GM12875 (cell line): ENCODE results near the gene AFM.
"Not testable (repeated sequence)": the region's sequence is repeated elsewhere in the genome, so short reads cannot be mapped to it uniquely, and the experiment has no call there.

Experiments used
- H3K4me3 ChIP-seq: one replicate; pipeline ENCODE4 v1.5.1; 2011; ENCODE audit warnings: low read depth, low read length, control low read depth
- TF ChIP-seq, protein P1 (sequence below): IDR thresholded peaks from 2 replicates; pipeline ENCODE4 v1.5.1; 2011; ENCODE audit warnings: low read depth, mild to moderate bottlenecking, control low read depth, inconsistent platforms, low read length, moderate library complexity, borderline replicate concordance; ENCODE audit not compliant: insufficient read depth

The AFM gene

DNA sequence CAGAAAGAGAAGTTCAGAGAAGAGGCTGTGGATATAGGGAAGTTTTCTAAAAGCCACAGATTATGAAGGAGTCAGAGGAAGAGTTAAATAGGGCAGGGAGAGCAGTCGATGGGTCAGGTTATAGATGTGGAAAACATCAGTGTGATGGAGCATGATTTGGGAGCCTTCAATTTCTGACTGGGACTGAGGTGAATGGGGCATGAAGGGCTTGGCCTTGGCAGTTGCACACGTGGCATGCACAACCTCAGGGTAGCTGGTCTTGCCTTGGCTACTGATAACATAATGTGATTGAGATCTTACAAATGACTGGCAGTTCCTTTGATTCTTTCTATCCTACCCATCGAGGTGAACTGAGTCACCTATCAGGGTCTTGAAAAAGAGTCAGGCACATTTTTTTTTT is 59.7 kb downstream of the AFM start:
- TF ChIP-seq, protein P1, sequence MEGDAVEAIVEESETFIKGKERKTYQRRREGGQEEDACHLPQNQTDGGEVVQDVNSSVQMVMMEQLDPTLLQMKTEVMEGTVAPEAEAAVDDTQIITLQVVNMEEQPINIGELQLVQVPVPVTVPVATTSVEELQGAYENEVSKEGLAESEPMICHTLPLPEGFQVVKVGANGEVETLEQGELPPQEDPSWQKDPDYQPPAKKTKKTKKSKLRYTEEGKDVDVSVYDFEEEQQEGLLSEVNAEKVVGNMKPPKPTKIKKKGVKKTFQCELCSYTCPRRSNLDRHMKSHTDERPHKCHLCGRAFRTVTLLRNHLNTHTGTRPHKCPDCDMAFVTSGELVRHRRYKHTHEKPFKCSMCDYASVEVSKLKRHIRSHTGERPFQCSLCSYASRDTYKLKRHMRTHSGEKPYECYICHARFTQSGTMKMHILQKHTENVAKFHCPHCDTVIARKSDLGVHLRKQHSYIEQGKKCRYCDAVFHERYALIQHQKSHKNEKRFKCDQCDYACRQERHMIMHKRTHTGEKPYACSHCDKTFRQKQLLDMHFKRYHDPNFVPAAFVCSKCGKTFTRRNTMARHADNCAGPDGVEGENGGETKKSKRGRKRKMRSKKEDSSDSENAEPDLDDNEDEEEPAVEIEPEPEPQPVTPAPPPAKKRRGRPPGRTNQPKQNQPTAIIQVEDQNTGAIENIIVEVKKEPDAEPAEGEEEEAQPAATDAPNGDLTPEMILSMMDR = no peak
- no peak overlapping the region for H3K4me3 ChIP-seq

DNA sequence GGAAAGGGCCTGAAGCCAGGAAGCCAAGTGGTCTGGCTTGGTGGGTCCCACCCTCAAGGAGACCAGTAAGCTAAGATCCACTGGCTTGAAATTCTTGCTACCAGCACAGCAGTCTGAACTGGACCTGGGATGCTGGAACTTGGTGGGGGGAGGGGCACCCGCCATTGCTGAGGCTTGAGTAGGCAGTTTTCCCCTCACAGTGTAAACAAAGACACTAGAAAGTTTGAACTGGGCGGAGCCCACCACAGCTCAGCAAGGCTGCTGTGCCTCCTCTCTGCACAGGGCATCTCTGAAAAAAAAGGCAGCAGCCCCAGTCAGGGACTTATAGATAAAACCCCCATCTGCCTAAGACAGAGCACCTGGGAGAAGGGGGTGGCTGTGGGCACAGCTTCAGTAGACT is 63.1 kb downstream of the AFM start:
- TF ChIP-seq, protein P1 = no peak
- no peak overlapping the region for H3K4me3 ChIP-seq

GRCh38 chr4:73550865-73551264 is 69.3 kb downstream of the AFM start:
- H3K4me3 ChIP-seq = not testable (repeated sequence)
